Right lobe of liver (tissue), 4 donors: ENCODE results near the gene MINDY1.

Experiments
- CTCF ChIP-seq, 4 donors: fragments of 200-600 bp in 3 of 4; fragments of 450-650 bp in 1 of 4; IDR thresholded peaks; one replicate each; pipeline versions ENCODE4 v1.5.1 to v1.8.0; 2016 to 2022; ENCODE audit warnings: antibody characterized with exemption in 4 of 4, mild to moderate bottlenecking in 2 of 4
- POLR2A ChIP-seq: fragments of 450-650 bp; IDR thresholded peaks from one replicate; pipeline ENCODE4 v1.6.1; 2017; ENCODE audit warnings: antibody characterized with exemption, mild to moderate bottlenecking
- donor health status: DM: no; HTN: no; CAD: no.
- donor health status: DM: no; HTN: no; CAD: no.
- donor health status: DM: no; HTN: yes; CAD: no.

- TF ChIP-seq CTCF (IDR thresholded peaks at IDR 0.05) (no peak), POLR2A (no peak)
These were observed 5.1 kb downstream of the MINDY1 start for GRCh38 chr1:151001602-151002001.
